ENCODE data around the gene INPP4B. TPM values are rescaled to one million over a fixed set of nuclear protein-coding genes. Genes with fewer than 3 reads are reported as not detected.

Gene INPP4B
- total and polyA plus RNA-seq, 7 experiments from 2014 or later: 52.8 to 77.5 (median 64.2) TPM

DNA sequence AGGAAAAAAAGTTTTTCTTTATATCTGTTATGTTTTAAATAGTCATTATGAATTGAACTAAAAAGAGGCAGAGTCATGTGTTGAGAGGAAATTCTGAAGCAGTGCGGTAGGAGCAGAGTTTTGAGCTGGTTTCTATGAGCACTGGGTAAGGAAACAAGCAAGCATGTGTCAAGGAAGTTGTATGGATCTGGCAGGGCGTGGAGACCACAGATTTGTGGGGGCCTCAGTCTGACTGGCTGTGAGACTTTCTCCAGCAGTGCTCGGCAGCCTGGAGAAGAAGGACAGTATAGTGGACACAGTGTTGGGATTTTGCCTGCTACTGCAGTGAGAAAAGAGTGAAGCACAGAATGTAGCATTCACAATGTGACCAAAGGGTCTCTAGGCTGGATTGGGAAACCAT is 399.1 kb downstream of the INPP4B start:
- intact Hi-C loops (cut with micrococcal nuclease): loop anchor here (2.0 to 5.0 kb wide), 3 partner anchors 16 to 120 kb away; no protein-coding TSS in a partner anchor
- H3K4me3 Mint-ChIP-seq: peak overlapping the region in 8 of 10 donors; percentile 16 to 78 (median 70)
- Histone ChIP-seq H3K36me3 (ENCODE audit: control insufficient read depth in 2 of 3, insufficient read depth in 3 of 3, low read length in 3 of 3) (no peaks in the 10 kb centered on the region), H3K27ac (ENCODE audit: low read depth, low read length) (no peak overlapping the region), H3K27me3 (ENCODE audit: control insufficient read depth in 2 of 2, insufficient read depth in 2 of 2, low read length in 2 of 2) (no peaks in the 10 kb centered on the region), H3K4me1 (ENCODE audit: control insufficient read depth in 2 of 2, insufficient read depth in 2 of 2, low read length in 2 of 2) (peaks cover 0 to 14% of the 10 kb centered on the region in 2 donors), H3K4me3 (ENCODE audit: low read length) (no peak overlapping the region), H3K9me3 (ENCODE audit: control insufficient read depth in 2 of 3, low read length in 3 of 3) (no peaks in the 10 kb centered on the region)
- H3K36me3 Mint-ChIP-seq: peaks cover 0 to 8% (median 5%) of the 10 kb centered on the region in 5 donors
- ChIA-PET POLR2A (interaction anchor here (1.6 kb wide), 1 partner anchor 10 kb away, joined by 4 read pairs; no protein-coding TSS in a partner anchor), CTCF (interaction anchor here (0.6 kb wide), 1 partner anchor 81 kb away, joined by 3 read pairs; no protein-coding TSS in a partner anchor)
- H3K27me3 Mint-ChIP-seq: no peaks in the 10 kb centered on the region
- DNase-seq (peak in 1 of 9 donors; percentile 2), ATAC-seq (peak; percentile 20)
- H3K9me3 Mint-ChIP-seq: peaks cover 0 to 10% (median 5%) of the 10 kb centered on the region in 11 donors
- H3K27ac Mint-ChIP-seq: peak overlapping the region in 7 of 9 donors; percentile 32 to 71 (median 56)
- H3K4me1 Mint-ChIP-seq: peaks cover 10 to 50% (median 42%) of the 10 kb centered on the region in 7 donors

DNA sequence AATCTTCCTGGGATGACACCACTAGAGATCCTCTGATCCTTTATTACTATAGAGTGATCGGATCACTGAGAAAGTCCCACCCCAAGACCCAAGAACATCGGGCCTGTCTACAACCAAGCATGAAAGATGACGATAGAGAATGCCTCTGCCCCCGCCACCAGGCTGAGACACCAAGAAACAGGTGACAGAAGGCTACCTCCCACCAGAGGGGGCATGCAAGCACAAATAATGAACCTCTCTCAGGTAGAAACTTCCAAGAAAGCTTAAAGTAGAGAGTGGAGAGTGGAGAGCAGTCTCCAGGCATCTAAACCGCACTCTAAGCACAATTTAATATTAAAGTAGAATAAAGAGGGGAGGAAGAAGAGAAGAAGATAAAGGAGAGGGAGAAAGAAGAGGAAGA is 402.6 kb downstream of the INPP4B start:
- ATAC-seq (no peak), DNase-seq (peak in 1 of 9 donors; percentile 20)
- Mint-ChIP-seq H3K4me3 (no peak overlapping the region), H3K27me3 (no peaks in the 10 kb centered on the region), H3K36me3 (peaks cover 4 to 18% (median 11%) of the 10 kb centered on the region in 5 donors), H3K27ac (peak overlapping the region in 1 of 9 donors; percentile 19), H3K9me3 (peaks cover 0 to 15% (median 6%) of the 10 kb centered on the region in 11 donors), H3K4me1 (peaks cover 10 to 47% (median 36%) of the 10 kb centered on the region in 7 donors)
- ChIA-PET CTCF (interaction anchor here (0.6 kb wide), 1 partner anchor 307 kb away, joined by 3 read pairs; no protein-coding TSS in a partner anchor), POLR2A (no interaction called here)
- H3K4me1 ChIP-seq (ENCODE audit: control insufficient read depth in 2 of 2, insufficient read depth in 2 of 2, low read length in 2 of 2): peaks cover 0 to 14% of the 10 kb centered on the region in 2 donors
- no peak overlapping the region for H3K4me3 ChIP-seq (ENCODE audit: low read length)
- no peak overlapping the region for H3K27ac ChIP-seq (ENCODE audit: low read depth, low read length)
- H3K27me3 ChIP-seq (ENCODE audit: control insufficient read depth in 2 of 2, insufficient read depth in 2 of 2, low read length in 2 of 2): no peaks in the 10 kb centered on the region
- no peaks in the 10 kb centered on the region for H3K9me3 ChIP-seq (ENCODE audit: control insufficient read depth in 2 of 3, low read length in 3 of 3)
- no peaks in the 10 kb centered on the region for H3K36me3 ChIP-seq (ENCODE audit: control insufficient read depth in 2 of 3, insufficient read depth in 3 of 3, low read length in 3 of 3)
- intact Hi-C loops (cut with micrococcal nuclease): no loop called here

DNA sequence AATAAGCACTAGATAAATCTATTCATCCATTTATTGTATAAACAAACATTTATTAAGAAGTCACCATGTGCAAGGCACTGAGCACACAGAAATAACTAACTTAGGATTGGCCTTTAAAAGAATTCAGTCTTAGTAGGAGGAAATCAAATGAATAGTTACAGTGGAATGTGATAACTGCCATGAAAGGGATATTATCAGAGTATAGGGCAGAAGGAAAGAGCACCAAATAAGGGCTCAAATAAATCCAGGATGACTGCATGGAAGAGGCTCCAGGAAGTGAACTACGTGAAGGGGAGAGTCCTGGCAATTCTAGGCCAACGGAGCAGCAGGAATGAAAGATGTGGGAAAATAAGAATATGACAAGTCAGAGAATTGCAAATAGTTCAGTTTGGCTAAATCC is 406.0 kb downstream of the INPP4B start:
- Mint-ChIP-seq H3K27me3 (no peaks in the 10 kb centered on the region), H3K4me1 (peaks cover 5 to 33% (median 21%) of the 10 kb centered on the region in 7 donors), H3K36me3 (peaks cover 4 to 28% (median 23%) of the 10 kb centered on the region in 5 donors), H3K9me3 (peaks cover 0 to 32% (median 7%) of the 10 kb centered on the region in 11 donors), H3K4me3 (no peak overlapping the region), H3K27ac (no peak overlapping the region)
- H3K27me3 ChIP-seq (ENCODE audit: control insufficient read depth in 2 of 2, insufficient read depth in 2 of 2, low read length in 2 of 2): no peaks in the 10 kb centered on the region
- intact Hi-C loops (cut with micrococcal nuclease): no loop called here
- no peak overlapping the region for H3K27ac ChIP-seq (ENCODE audit: low read depth, low read length)
- ChIA-PET POLR2A (no interaction called here), CTCF (no interaction called here)
- H3K4me3 ChIP-seq (ENCODE audit: low read length): no peak overlapping the region
- no peaks in the 10 kb centered on the region for H3K9me3 ChIP-seq (ENCODE audit: control insufficient read depth in 2 of 3, low read length in 3 of 3)
- H3K36me3 ChIP-seq (ENCODE audit: control insufficient read depth in 2 of 3, insufficient read depth in 3 of 3, low read length in 3 of 3): no peaks in the 10 kb centered on the region
- no peak for ATAC-seq
- H3K4me1 ChIP-seq (ENCODE audit: control insufficient read depth in 2 of 2, insufficient read depth in 2 of 2, low read length in 2 of 2): no peaks in the 10 kb centered on the region
- DNase-seq: no peak

DNA sequence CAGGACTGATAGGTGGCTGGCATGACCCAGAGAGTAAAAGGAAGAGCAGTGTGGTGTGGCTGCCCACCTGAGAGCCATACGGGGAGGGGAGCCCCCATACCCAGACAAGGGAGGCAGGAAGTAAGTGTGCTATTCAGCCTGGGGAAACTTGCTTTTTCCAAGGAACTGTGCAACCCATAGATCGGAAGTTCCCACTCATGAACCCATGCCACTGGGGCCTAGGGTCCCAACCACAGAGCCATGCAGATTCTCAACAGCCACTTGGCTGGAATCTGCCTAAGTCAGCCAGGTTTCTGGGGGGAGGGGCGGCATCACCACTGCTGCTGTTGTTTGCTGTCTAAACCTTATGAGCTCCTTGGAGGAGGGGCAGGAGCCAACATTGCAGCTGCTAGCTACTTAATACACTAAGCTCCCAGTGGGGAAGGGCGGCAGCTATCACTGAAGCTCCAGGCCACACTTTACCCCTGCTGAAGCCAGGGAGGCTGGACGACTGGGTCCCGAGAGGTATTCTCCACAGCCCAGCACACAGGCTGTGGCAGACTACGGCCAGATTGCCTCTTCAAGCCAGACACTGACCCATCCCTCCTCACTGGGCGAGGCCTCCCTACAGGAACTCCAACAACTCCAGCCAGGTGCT is 410.4 kb downstream of the INPP4B start:
- H3K27me3 ChIP-seq (ENCODE audit: control insufficient read depth in 2 of 2, insufficient read depth in 2 of 2, low read length in 2 of 2): no peaks in the 10 kb centered on the region
- H3K27ac Mint-ChIP-seq: peak overlapping the region in 2 of 9 donors; percentile 21 to 49
- no peaks in the 10 kb centered on the region for H3K27me3 Mint-ChIP-seq
- DNase-seq (no peak), ATAC-seq (no peak)
- no peaks in the 10 kb centered on the region for H3K36me3 ChIP-seq (ENCODE audit: control insufficient read depth in 2 of 3, insufficient read depth in 3 of 3, low read length in 3 of 3)
- H3K9me3 ChIP-seq (ENCODE audit: control insufficient read depth in 2 of 3, low read length in 3 of 3): no peaks in the 10 kb centered on the region
- CTCF ChIA-PET: no interaction called here
- H3K4me1 ChIP-seq (ENCODE audit: control insufficient read depth in 2 of 2, insufficient read depth in 2 of 2, low read length in 2 of 2): peaks cover 4 to 8% of the 10 kb centered on the region in 2 donors
- H3K36me3 Mint-ChIP-seq: peaks cover 4 to 27% (median 5%) of the 10 kb centered on the region in 5 donors
- H3K9me3 Mint-ChIP-seq: peaks cover 0 to 32% (median 0%) of the 10 kb centered on the region in 11 donors
- POLR2A ChIA-PET: no interaction called here
- intact Hi-C loops (cut with micrococcal nuclease): loop anchor here in 1 of 2 donors (2.0 kb wide), 1 partner anchor 153 kb away; no protein-coding TSS in a partner anchor
- H3K4me1 Mint-ChIP-seq: peaks cover 8 to 43% (median 31%) of the 10 kb centered on the region in 7 donors
- no peak overlapping the region for H3K27ac ChIP-seq (ENCODE audit: low read depth, low read length)
- H3K4me3 ChIP-seq (ENCODE audit: low read length): no peak overlapping the region
- no peak overlapping the region for H3K4me3 Mint-ChIP-seq

DNA sequence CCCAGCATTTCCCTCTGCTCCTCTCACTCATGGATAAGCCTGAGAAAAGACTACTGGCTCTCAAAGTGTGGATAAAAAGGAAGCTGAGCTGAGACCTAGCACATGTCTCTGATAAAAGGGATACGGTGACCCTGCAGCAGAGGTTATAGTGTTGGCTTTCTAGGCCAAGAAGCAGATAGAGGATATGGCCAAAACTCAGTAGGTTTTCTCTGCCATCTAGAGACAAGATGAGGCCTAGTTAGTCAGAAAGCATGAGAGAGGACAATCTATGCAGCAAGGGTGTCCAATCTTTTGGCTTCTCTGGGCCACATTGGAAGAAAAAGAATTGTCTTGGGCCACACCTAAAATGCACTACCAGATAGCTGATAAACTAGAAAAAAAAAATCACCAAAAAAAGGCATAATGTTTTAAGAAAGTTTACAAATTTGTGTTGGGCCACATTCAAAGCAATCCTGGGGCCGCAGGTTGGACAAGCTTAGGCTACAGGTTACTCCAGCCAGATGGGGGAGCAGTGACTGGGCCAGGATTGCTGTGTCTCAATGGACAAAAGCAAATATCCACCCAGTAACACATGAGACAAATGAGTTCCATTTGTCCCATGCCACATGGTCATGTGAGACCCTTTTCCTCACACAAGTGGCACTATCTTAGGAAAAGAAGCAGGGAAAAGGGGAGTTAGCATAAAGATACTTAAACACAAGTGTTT is 411.4 kb downstream of the INPP4B start:
- intact Hi-C loops (cut with micrococcal nuclease): loop anchor here in 1 of 2 donors (1.0 to 5.0 kb wide), 5 partner anchors 81 to 408 kb away; no protein-coding TSS in a partner anchor
- Mint-ChIP-seq H3K27me3 (no peaks in the 10 kb centered on the region), H3K27ac (peak overlapping the region in 5 of 9 donors; percentile 23 to 81 (median 44)), H3K9me3 (peaks cover 0 to 32% (median 0%) of the 10 kb centered on the region in 11 donors), H3K36me3 (peaks cover 4 to 28% (median 6%) of the 10 kb centered on the region in 5 donors), H3K4me1 (peaks cover 8 to 44% (median 31%) of the 10 kb centered on the region in 7 donors), H3K4me3 (peak overlapping the region in 3 of 10 donors; percentile 11 to 43 (median 38))
- Histone ChIP-seq H3K4me3 (ENCODE audit: low read length) (no peak overlapping the region), H3K36me3 (ENCODE audit: control insufficient read depth in 2 of 3, insufficient read depth in 3 of 3, low read length in 3 of 3) (no peaks in the 10 kb centered on the region), H3K27me3 (ENCODE audit: control insufficient read depth in 2 of 2, insufficient read depth in 2 of 2, low read length in 2 of 2) (no peaks in the 10 kb centered on the region), H3K4me1 (ENCODE audit: control insufficient read depth in 2 of 2, insufficient read depth in 2 of 2, low read length in 2 of 2) (peaks cover 4 to 8% of the 10 kb centered on the region in 2 donors), H3K9me3 (ENCODE audit: control insufficient read depth in 2 of 3, low read length in 3 of 3) (no peaks in the 10 kb centered on the region), H3K27ac (ENCODE audit: low read depth, low read length) (no peak overlapping the region)
- ATAC-seq (no peak), DNase-seq (peak in 1 of 9 donors; percentile 34)
- CTCF ChIA-PET: interaction anchor here (1.2 to 1.6 kb wide), 2 partner anchors 28 to 82 kb away, joined by 3 to 4 read pairs; no protein-coding TSS in a partner anchor
- POLR2A ChIA-PET: interaction anchor here (0.7 kb wide), 1 partner anchor 78 kb away, joined by 3 read pairs; no protein-coding TSS in a partner anchor

DNA sequence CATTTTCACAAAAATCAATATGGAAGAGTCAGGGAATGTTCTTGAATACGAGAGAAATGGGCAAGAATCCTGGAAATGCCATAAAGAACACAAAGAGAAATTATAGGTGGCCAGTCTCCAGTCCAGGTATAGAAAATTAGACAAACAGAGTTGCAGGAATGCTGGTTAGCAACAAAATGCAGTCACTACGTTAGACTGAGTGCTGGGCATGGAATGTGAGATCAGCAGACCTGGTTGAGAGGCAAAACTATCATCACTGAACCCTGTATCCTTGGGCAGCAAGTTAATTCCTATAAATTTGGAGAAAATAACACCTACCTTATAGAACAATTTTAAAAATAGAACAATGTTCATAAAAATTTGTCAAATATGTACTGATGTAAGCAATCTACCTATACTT is 417.4 kb downstream of the INPP4B start:
- Mint-ChIP-seq H3K4me1 (peaks cover 2 to 32% (median 13%) of the 10 kb centered on the region in 7 donors), H3K36me3 (peaks cover 0 to 19% (median 2%) of the 10 kb centered on the region in 5 donors), H3K9me3 (peaks cover 0 to 3% (median 0%) of the 10 kb centered on the region in 11 donors), H3K4me3 (no peak overlapping the region), H3K27ac (no peak overlapping the region), H3K27me3 (no peaks in the 10 kb centered on the region)
- POLR2A ChIA-PET: interaction anchor here (0.7 to 1.3 kb wide), 4 partner anchors 23 to 62 kb away, joined by 3 to 5 read pairs (median 4); no protein-coding TSS in a partner anchor
- Histone ChIP-seq H3K27ac (ENCODE audit: low read depth, low read length) (no peak overlapping the region), H3K27me3 (ENCODE audit: control insufficient read depth in 2 of 2, insufficient read depth in 2 of 2, low read length in 2 of 2) (no peaks in the 10 kb centered on the region), H3K4me3 (ENCODE audit: low read length) (no peak overlapping the region), H3K36me3 (ENCODE audit: control insufficient read depth in 2 of 3, insufficient read depth in 3 of 3, low read length in 3 of 3) (no peaks in the 10 kb centered on the region), H3K4me1 (ENCODE audit: control insufficient read depth in 2 of 2, insufficient read depth in 2 of 2, low read length in 2 of 2) (no peaks in the 10 kb centered on the region), H3K9me3 (ENCODE audit: control insufficient read depth in 2 of 3, low read length in 3 of 3) (no peaks in the 10 kb centered on the region)
- intact Hi-C loops (cut with micrococcal nuclease): no loop called here
- no peak for ATAC-seq
- DNase-seq: no peak
- CTCF ChIA-PET: no interaction called here
